OCI-LY1 (cell line): ENCODE results near the gene ITSN1.

Experiments used
- H2AFZ ChIP-seq: fragments of 200-600 bp; sonication (generic), shearing (Covaris generic); 2 replicates; pipeline ENCODE4 v1.6.0; 2014; ENCODE audit warnings: antibody characterized with exemption, mild to moderate bottlenecking, low read length
- H3F3A ChIP-seq: fragments of 200-600 bp; sonication (generic), shearing (Covaris generic); 2 replicates; pipeline ENCODE4 v1.6.0; 2014; ENCODE audit warnings: mild to moderate bottlenecking, antibody characterized with exemption, low read length, moderate library complexity; ENCODE audit not compliant: insufficient read depth
- H3K27ac ChIP-seq: fragments of 200-600 bp; sonication (generic); 2 replicates; pipeline ENCODE4 v1.5.1; 2014; ENCODE audit warnings: low read length, mixed run types, mild to moderate bottlenecking, low read depth; ENCODE audit not compliant: poor library complexity, severe bottlenecking
- H3K27me3 ChIP-seq: fragments of 200-600 bp; sonication (generic); 2 replicates; pipeline ENCODE4 v1.6.0; 2014; ENCODE audit warnings: antibody characterized with exemption, mild to moderate bottlenecking, low read length, moderate library complexity; ENCODE audit not compliant: insufficient read depth
- H3K36me3 ChIP-seq: fragments of 200-600 bp; sonication (generic); 2 replicates; pipeline ENCODE4 v1.6.1; 2014; ENCODE audit warnings: mild to moderate bottlenecking, antibody characterized with exemption, low read length, moderate library complexity, mixed read lengths; ENCODE audit not compliant: insufficient read depth
- H3K4me1 ChIP-seq: fragments of 200-600 bp; sonication (generic); 2 replicates; pipeline ENCODE4 v1.5.1; 2014; ENCODE audit warnings: mild to moderate bottlenecking, low read length, moderate library complexity; ENCODE audit not compliant: insufficient read depth, severe bottlenecking
- H3K4me2 ChIP-seq: fragments of 200-600 bp; sonication (generic), shearing (Covaris generic); 2 replicates; pipeline ENCODE4 v1.6.1; 2014; ENCODE audit warnings: low read length
- H3K4me3 ChIP-seq: fragments of 200-600 bp; sonication (generic); 2 replicates; pipeline ENCODE4 v1.5.1; 2014; ENCODE audit warnings: low read length, low read depth, mild to moderate bottlenecking, mixed read lengths; ENCODE audit not compliant: poor library complexity, severe bottlenecking
- H3K79me2 ChIP-seq: fragments of 200-600 bp; shearing (Covaris generic); 2 replicates; pipeline ENCODE4 v1.6.1; 2016; ENCODE audit warnings: mixed run types, low read length, mixed read lengths; ENCODE audit not compliant: insufficient read depth
- H3K9ac ChIP-seq: fragments of 200-600 bp; sonication (generic), shearing (Covaris generic); 2 replicates; pipeline ENCODE4 v1.6.1; 2014; ENCODE audit warnings: mild to moderate bottlenecking, low read length, mixed read lengths
- H3K9me2 ChIP-seq: fragments of 200-600 bp; sonication (generic), shearing (Covaris generic); 2 replicates; pipeline ENCODE4 v1.6.1; 2014; ENCODE audit warnings: low read depth, mild to moderate bottlenecking, low read length, mixed read lengths
- H3K9me3 ChIP-seq: fragments of 200-600 bp; shearing (Covaris generic); 2 replicates; pipeline ENCODE4 v1.6.1; 2014; ENCODE audit warnings: low read length, mixed read lengths
- H4K20me1 ChIP-seq: fragments of 200-600 bp; sonication (generic), shearing (Covaris generic); 2 replicates; pipeline ENCODE4 v1.6.0; 2016; ENCODE audit warnings: mild to moderate bottlenecking, low read length; ENCODE audit not compliant: insufficient read depth
- EZH2 ChIP-seq: fragments of 200-600 bp; sonication (generic), shearing (Covaris generic); IDR thresholded peaks from 2 replicates; pipeline ENCODE4 v1.8.0; 2017; ENCODE audit warnings: borderline replicate concordance, mixed run types, mild to moderate bottlenecking, antibody characterized with exemption, low read length, moderate library complexity, mixed read lengths
- TF ChIP-seq, protein P1 (sequence below): fragments of 200-600 bp; sonication (generic), shearing (Covaris generic); IDR thresholded peaks from 2 replicates; pipeline ENCODE4 v1.5.1; 2017; ENCODE audit warnings: mild to moderate bottlenecking, antibody characterized with exemption, low read length, moderate library complexity, mixed read lengths

ITSN1 gene

DNA sequence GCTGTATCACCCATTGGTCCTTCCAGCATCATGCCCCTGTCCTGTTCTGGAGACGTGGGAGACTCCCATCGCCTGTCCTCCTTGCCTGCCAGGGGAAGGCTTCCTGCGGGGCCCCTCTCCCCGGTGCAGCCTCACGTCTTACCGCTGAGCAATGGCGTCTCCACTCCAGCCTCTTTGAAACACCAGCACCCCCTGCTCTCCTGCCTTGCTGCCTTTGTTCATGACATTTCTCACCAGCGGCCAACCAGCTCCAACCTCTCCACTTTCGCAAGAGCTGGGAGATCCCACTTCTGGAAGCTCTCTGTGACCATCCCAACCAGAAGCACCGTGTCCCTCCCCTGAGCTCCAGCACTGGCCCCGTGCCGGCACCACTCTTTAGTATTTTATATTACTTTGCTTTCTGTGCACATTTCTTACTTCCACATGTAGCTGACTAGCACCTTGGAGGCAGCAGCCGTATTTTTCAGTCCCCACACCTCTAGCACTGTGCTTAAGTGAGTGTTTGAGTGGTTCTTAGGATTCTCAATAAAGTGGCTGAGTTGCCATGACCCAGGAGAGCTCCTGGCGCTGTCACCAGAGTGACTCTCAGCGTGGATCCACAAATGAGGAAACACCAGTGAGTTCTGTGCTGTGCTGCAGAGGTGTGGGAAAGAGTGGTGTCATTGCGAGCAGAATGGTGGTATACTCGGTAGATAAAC, 189.8 kb downstream of the ITSN1 start:
- peaks cover 14% of the 10 kb centered on the region for H3K27me3 ChIP-seq
- H3K36me3 ChIP-seq: no peaks in the 10 kb centered on the region; the same call in 1 of the 2 replicates
- no peak overlapping the region for H3K9ac ChIP-seq
- H4K20me1 ChIP-seq: no peaks in the 10 kb centered on the region
- H3K79me2 ChIP-seq: no peaks in the 10 kb centered on the region
- H3K9me3 ChIP-seq: 0 out of 2 replicates have a peak, but pooled peaks cover 2% of the 10 kb centered on the region
- H2AFZ ChIP-seq: no peak overlapping the region
- H3K9me2 ChIP-seq: no peaks in the 10 kb centered on the region
- no peak overlapping the region for H3K4me2 ChIP-seq
- TF ChIP-seq EZH2: no peak
- TF ChIP-seq, protein P1, sequence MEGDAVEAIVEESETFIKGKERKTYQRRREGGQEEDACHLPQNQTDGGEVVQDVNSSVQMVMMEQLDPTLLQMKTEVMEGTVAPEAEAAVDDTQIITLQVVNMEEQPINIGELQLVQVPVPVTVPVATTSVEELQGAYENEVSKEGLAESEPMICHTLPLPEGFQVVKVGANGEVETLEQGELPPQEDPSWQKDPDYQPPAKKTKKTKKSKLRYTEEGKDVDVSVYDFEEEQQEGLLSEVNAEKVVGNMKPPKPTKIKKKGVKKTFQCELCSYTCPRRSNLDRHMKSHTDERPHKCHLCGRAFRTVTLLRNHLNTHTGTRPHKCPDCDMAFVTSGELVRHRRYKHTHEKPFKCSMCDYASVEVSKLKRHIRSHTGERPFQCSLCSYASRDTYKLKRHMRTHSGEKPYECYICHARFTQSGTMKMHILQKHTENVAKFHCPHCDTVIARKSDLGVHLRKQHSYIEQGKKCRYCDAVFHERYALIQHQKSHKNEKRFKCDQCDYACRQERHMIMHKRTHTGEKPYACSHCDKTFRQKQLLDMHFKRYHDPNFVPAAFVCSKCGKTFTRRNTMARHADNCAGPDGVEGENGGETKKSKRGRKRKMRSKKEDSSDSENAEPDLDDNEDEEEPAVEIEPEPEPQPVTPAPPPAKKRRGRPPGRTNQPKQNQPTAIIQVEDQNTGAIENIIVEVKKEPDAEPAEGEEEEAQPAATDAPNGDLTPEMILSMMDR: no peak
- H3F3A ChIP-seq: no peaks in the 10 kb centered on the region
- no peak overlapping the region for H3K4me3 ChIP-seq
- H3K27ac ChIP-seq: no peak overlapping the region
- no peaks in the 10 kb centered on the region for H3K4me1 ChIP-seq

DNA sequence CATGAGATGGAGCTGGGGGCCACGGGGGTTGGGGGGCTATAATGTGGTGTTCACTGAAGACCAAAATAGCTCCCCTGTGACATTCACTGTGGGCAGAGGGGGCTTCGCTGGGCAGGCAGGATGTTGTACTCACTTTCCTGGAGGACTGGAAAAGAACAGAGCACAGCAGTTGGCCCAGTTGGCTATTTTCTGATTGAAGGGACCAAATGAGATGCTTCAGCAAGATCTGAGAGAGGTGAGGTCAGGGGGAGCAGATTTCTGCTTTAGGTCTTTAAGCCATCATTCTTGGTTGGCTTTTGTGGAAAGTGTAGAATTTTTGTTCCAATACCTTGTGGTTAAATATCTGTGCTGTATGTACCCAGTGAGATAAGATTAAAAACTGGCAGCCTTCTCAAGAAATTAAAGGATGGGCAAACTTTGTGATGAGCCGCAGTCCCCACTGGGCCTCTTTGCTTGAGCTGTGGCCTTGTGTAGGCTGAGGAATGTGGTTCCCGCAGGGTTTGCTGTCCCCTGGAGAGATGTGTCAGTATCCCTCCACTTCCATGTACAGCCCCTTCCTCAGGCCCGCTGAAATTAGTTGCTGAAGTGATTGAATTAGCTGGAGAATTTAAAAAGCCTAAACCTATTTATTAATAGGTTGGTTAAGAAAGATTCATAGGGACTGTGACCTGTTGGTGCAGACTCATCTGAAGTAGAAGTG, 192.7 kb downstream of the ITSN1 start:
- Histone ChIP-seq H3K27ac (no peak overlapping the region), H4K20me1 (no peaks in the 10 kb centered on the region), H3K4me1 (no peaks in the 10 kb centered on the region)

GRCh38 chr21:33835920-33836319, 193.6 kb downstream of the ITSN1 start:
- H3K9me2 ChIP-seq: no peaks in the 10 kb centered on the region
- no peak overlapping the region for H3K4me2 ChIP-seq
- no peaks in the 10 kb centered on the region for H3F3A ChIP-seq
- no peaks in the 10 kb centered on the region for H3K4me1 ChIP-seq
- H3K27me3 ChIP-seq: no peaks in the 10 kb centered on the region
- H3K79me2 ChIP-seq: no peaks in the 10 kb centered on the region
- H4K20me1 ChIP-seq: no peaks in the 10 kb centered on the region
- H2AFZ ChIP-seq: no peak overlapping the region
- TF ChIP-seq, protein P1: no peak
- no peak for TF ChIP-seq EZH2
- H3K27ac ChIP-seq: no peak overlapping the region
- no peaks in the 10 kb centered on the region for H3K9me3 ChIP-seq
- H3K9ac ChIP-seq: no peak overlapping the region
- no peaks in the 10 kb centered on the region for H3K36me3 ChIP-seq
- no peak overlapping the region for H3K4me3 ChIP-seq

More for the DNA sequence above, 192.7 kb downstream of the ITSN1 start:
- Histone ChIP-seq H3K9ac (no peak overlapping the region), H3K79me2 (no peaks in the 10 kb centered on the region), H3F3A (no peaks in the 10 kb centered on the region), H3K9me2 (no peaks in the 10 kb centered on the region), H3K36me3 (no peaks in the 10 kb centered on the region), H3K9me3 (no peaks in the 10 kb centered on the region), H3K27me3 (peaks cover 6% of the 10 kb centered on the region), H3K4me2 (no peak overlapping the region), H2AFZ (no peak overlapping the region), H3K4me3 (no peak overlapping the region)
- TF ChIP-seq EZH2: no peak
- TF ChIP-seq, protein P1: no peak
